A549 (cell line): Measurements from ENCODE around the gene ENHO. TPM values are rescaled to one million over a fixed set of nuclear protein-coding genes. Genes with fewer than 3 reads are reported as not detected.

Experiments
- ATAC-seq, 2 experiments: fragments of 200-7000 bp in 1 of 2; fragments of >200 bp in 1 of 2; cut with Nextera tagmentation in 1 of 2; cut with Tn5 transposase in 1 of 2; 3 replicates each; pipeline versions ENCODE4 v1.8.0 to v1.9.1; 2018 to 2020; ENCODE audit warnings: mild to moderate bottlenecking in 1 of 2, moderate library complexity in 1 of 2
- CTCF ChIA-PET: fragments of 300-600 bp; sonication (Branson Sonifier 250); formaldehyde crosslinking; extraction: SDS; loops from one replicate; lab custom pipeline; 2021; ENCODE audit warnings: antibody characterized with exemption, inconsistent platforms; lab: Yijun Ruan, JAX
- POLR2A ChIA-PET: fragments of 350-600 bp; formaldehyde crosslinking; extraction: SDS; loops from one replicate; lab custom pipeline; 2021; ENCODE audit warnings: antibody characterized with exemption, inconsistent platforms; lab: Yijun Ruan, JAX
- DNase-seq, 2 experiments: peaks; one replicate each; pipeline versions ENCODE4 v3.0.0 to v3.0.0-alpha.2; 2011 to 2016; ENCODE audit warnings: low read depth in 1 of 2, low spot score in 1 of 2
- FAIRE-seq: peaks from 2 replicates; lab custom pipeline; 2011; peaks lifted over from hg19 to GRCh38; lab: Jason Lieb, UNC
- H3K27ac ChIP-seq, 2 experiments: fragments of >200 bp; sonication (Bioruptor Twin); formaldehyde crosslinking; 3 replicates each; pipeline ENCODE4 v1.5.1; 2016 to 2017
- H3K4me1 ChIP-seq: fragments of >200 bp; sonication (Bioruptor Twin); formaldehyde crosslinking; 3 replicates; pipeline ENCODE4 v1.6.1; 2016
- H3K4me2 ChIP-seq: fragments of >200 bp; sonication (Bioruptor Twin); formaldehyde crosslinking; 3 replicates; pipeline ENCODE4 v1.6.1; 2016
- H3K4me3 ChIP-seq: fragments of >200 bp; sonication (Bioruptor Twin); formaldehyde crosslinking; 3 replicates; pipeline ENCODE4 v1.5.1; 2016
- H3K9me3 ChIP-seq: fragments of >200 bp; sonication (Bioruptor Twin); formaldehyde crosslinking; 3 replicates; pipeline ENCODE4 v1.6.1; 2016
- ATOH8 ChIP-seq: fragments of 250-450 bp; sonication (Bioruptor Pico); IDR thresholded peaks from 2 replicates; pipeline ENCODE4 v1.5.0; 2020; ENCODE audit warnings: low read depth, mild to moderate bottlenecking, moderate library complexity
- CHD2 ChIP-seq: fragments of 150-350 bp; IDR thresholded peaks from 2 replicates; pipeline ENCODE4 v1.6.1; 2014; ENCODE audit warnings: low read length; ENCODE audit not compliant: partially characterized antibody
- EHF ChIP-seq: fragments of 250-450 bp; sonication (Bioruptor Pico); IDR thresholded peaks from 2 replicates; pipeline ENCODE4 v1.5.0; 2020; ENCODE audit warnings: mild to moderate bottlenecking
- GATA3 ChIP-seq: IDR thresholded peaks from 2 replicates; pipeline ENCODE4 v1.6.1; 2012; ENCODE audit warnings: borderline replicate concordance
- HMGXB4 ChIP-seq: fragments of 250-450 bp; sonication (Bioruptor Pico); IDR thresholded peaks from 2 replicates; pipeline ENCODE4 v1.5.0; 2021; ENCODE audit warnings: mild to moderate bottlenecking, moderate library complexity, borderline replicate concordance
- HOXB5 ChIP-seq: fragments of 250-450 bp; sonication (Bioruptor Pico); IDR thresholded peaks from 2 replicates; pipeline ENCODE4 v1.5.0; 2020; ENCODE audit warnings: mild to moderate bottlenecking, moderate library complexity
- JUNB ChIP-seq: fragments of >200 bp; sonication (Bioruptor Twin); formaldehyde crosslinking; IDR thresholded peaks from 2 replicates; pipeline ENCODE4 v1.6.1; 2016
- MAFK ChIP-seq: fragments of 450-650 bp; IDR thresholded peaks from 2 replicates; pipeline ENCODE4 v1.6.1; 2014; ENCODE audit not compliant: partially characterized antibody
- MAX ChIP-seq: IDR thresholded peaks from 2 replicates; pipeline ENCODE4 v1.6.1; 2012
- MAZ ChIP-seq: fragments of 150-350 bp; IDR thresholded peaks from 2 replicates; pipeline ENCODE4 v1.6.1; 2014; ENCODE audit warnings: antibody characterized with exemption, low read depth, low read length, borderline replicate concordance
- NPAS2 ChIP-seq: fragments of 250-450 bp; sonication (Bioruptor Pico); IDR thresholded peaks from 2 replicates; pipeline ENCODE4 v1.8.0; 2022; ENCODE audit warnings: mild to moderate bottlenecking, moderate library complexity, borderline replicate concordance
- NR3C1 ChIP-seq: fragments of >200 bp; sonication (Bioruptor Twin); formaldehyde crosslinking; IDR thresholded peaks from 3 replicates; pipeline ENCODE4 v1.6.1; 2017
- PHF8 ChIP-seq: fragments of 200-600 bp; sonication (generic); IDR thresholded peaks from 2 replicates; pipeline ENCODE4 v1.6.1; 2016; ENCODE audit warnings: low read depth, mild to moderate bottlenecking, antibody characterized with exemption, moderate library complexity, borderline replicate concordance
- POLR2AphosphoS2 ChIP-seq: conservative IDR thresholded peaks from 2 replicates; pipeline ENCODE4 v1.6.1; 2012; ENCODE audit warnings: low read length, improper control_type of control experiment, inconsistent platforms
- RAD21 ChIP-seq, 2 experiments: fragments of >200 bp in 1 of 2; sonication (Bioruptor Twin) in 1 of 2; formaldehyde crosslinking in 1 of 2; IDR thresholded peaks in 1 of 2; conservative IDR thresholded peaks in 1 of 2; 2 replicates in 1 of 2; 3 replicates in 1 of 2; pipeline ENCODE4 v1.6.1; 2012 to 2018; ENCODE audit warnings: inconsistent platforms in 1 of 2
- RARB ChIP-seq: fragments of 250-450 bp; sonication (Bioruptor Pico); IDR thresholded peaks from 2 replicates; pipeline ENCODE4 v1.8.0; 2021; ENCODE audit warnings: mild to moderate bottlenecking, moderate library complexity
- RFX5 ChIP-seq: fragments of 450-650 bp; IDR thresholded peaks from 2 replicates; pipeline ENCODE4 v1.7.1; 2014; ENCODE audit warnings: antibody characterized with exemption, mild to moderate bottlenecking, moderate library complexity
- ZC3H11A ChIP-seq: fragments of 450-650 bp; IDR thresholded peaks from 2 replicates; pipeline ENCODE4 v1.6.1; 2014; ENCODE audit warnings: antibody characterized with exemption, mild to moderate bottlenecking
- WGBS: methylation state at CpG from one replicate; pipeline ENCODE4 v1.1.6; 2017; ENCODE audit errors: missing lambda C conversion rate; 5-methylcytosine and 5-hydroxymethylcytosine counted together
- polyA plus RNA-seq, 4 experiments: library from polyadenylated mRNA; depleted of rRNA in 3 of 4; stranded (reverse); fragments of >200 nt; fragmentation: RNase III in 1 of 4; extraction: RNeasy Plus Mini Kit Qiagen cat#74134 plus additional on column Dnase treatment in 1 of 4; gene quantifications; 2 replicates in 3 of 4; 3 replicates in 1 of 4; pipeline ENCODE4 v1.2.3, GENCODE V29; 2011 to 2017
- TF ChIP-seq, protein P1 (sequence below): fragments of >200 bp; sonication (Bioruptor Twin); formaldehyde crosslinking; IDR thresholded peaks from 2 replicates; pipeline ENCODE4 v1.6.1; 2016
- TF ChIP-seq, protein P2 (sequence below): fragments of >200 bp; sonication (Bioruptor Twin); formaldehyde crosslinking; IDR thresholded peaks from 3 replicates; pipeline ENCODE4 v1.6.1; 2016

ENHO gene
- polyA plus RNA-seq, 2 of the 4 experiments (the other 2 are of a cell fraction) = 0.28 to 1.7 TPM

GRCh38 chr9:34558919-34559623 is 36.3 kb upstream of the ENHO start (continued):
- TF ChIP-seq RFX5 = no peak

GRCh38 chr9:34558364-34558763 is 35.6 kb upstream of the ENHO start:
- H3K4me1 ChIP-seq = peaks cover 11% of the 10 kb centered on the region
- POLR2A ChIA-PET = no interaction called here
- WGBS = 78% methylated on average over 9 of the region's 9 CpGs

GRCh38 chr9:34557426-34558321 is 34.9 kb upstream of the ENHO start:
- CTCF ChIA-PET = interaction anchor here (1.2 to 6.6 kb wide), 3 partner anchors 10 to 154 kb away, joined by 6 to 57 read pairs (median 56); no protein-coding TSS in a partner anchor
- no peaks in the 10 kb centered on the region for H3K9me3 ChIP-seq

More at GRCh38 chr9:34558364-34558763, 35.6 kb upstream of the ENHO start:
- no peak for DNase-seq
- Histone ChIP-seq H3K9me3 (no peaks in the 10 kb centered on the region), H3K4me3 (no peak overlapping the region), H3K4me2 (no peak overlapping the region), H3K27ac (no peak overlapping the region)
- TF ChIP-seq RARB (CRISPR knock-in tag) = no peak
- TF ChIP-seq, protein P1, sequence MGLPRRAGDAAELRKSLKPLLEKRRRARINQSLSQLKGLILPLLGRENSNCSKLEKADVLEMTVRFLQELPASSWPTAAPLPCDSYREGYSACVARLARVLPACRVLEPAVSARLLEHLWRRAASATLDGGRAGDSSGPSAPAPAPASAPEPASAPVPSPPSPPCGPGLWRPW = no peak
- no peak for TF ChIP-seq ATOH8 (CRISPR knock-in tag)
- TF ChIP-seq NR3C1 = no peak
- TF ChIP-seq PHF8 = no peak
- no peak for TF ChIP-seq RAD21 (conservative IDR thresholded peaks at IDR 0.05 in 1 of 2, IDR thresholded peaks at IDR 0.05 in 1 of 2)
- no peak for TF ChIP-seq EHF
- no peak for TF ChIP-seq ZC3H11A
- TF ChIP-seq CHD2 = no peak
- no peak for TF ChIP-seq HMGXB4 (CRISPR knock-in tag)
- TF ChIP-seq MAFK = no peak
- TF ChIP-seq NPAS2 (CRISPR knock-in tag) = no peak
- TF ChIP-seq JUNB = no peak
- no peak for TF ChIP-seq POLR2AphosphoS2
- no peak for TF ChIP-seq MAZ
- no peak for TF ChIP-seq MAX
- TF ChIP-seq GATA3 = no peak
- TF ChIP-seq, protein P2, sequence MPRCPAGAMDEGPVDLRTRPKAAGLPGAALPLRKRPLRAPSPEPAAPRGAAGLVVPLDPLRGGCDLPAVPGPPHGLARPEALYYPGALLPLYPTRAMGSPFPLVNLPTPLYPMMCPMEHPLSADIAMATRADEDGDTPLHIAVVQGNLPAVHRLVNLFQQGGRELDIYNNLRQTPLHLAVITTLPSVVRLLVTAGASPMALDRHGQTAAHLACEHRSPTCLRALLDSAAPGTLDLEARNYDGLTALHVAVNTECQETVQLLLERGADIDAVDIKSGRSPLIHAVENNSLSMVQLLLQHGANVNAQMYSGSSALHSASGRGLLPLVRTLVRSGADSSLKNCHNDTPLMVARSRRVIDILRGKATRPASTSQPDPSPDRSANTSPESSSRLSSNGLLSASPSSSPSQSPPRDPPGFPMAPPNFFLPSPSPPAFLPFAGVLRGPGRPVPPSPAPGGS = no peak
- TF ChIP-seq HOXB5 (CRISPR knock-in tag) = no peak
- ATAC-seq = no peak
- CTCF ChIA-PET = interaction anchor here (0.7 to 6.6 kb wide), 7 partner anchors 11 to 305 kb away, joined by 3 to 57 read pairs (median 4); no protein-coding TSS in a partner anchor
- no peak for FAIRE-seq

More at GRCh38 chr9:34557426-34558321, 34.9 kb upstream of the ENHO start:
- 66% methylated on average over 19 of the region's 19 CpGs for WGBS
- FAIRE-seq = no peak
- Histone ChIP-seq H3K4me2 (no peak overlapping the region), H3K27ac (no peak overlapping the region), H3K4me3 (no peak overlapping the region)
- no peak for TF ChIP-seq JUNB
- TF ChIP-seq, all 56 proteins: peak for 0
- peaks cover 11% of the 10 kb centered on the region for H3K4me1 ChIP-seq
- ATAC-seq (no peak), DNase-seq (no peak)
- POLR2A ChIA-PET = no interaction called here
